ENCODE measurements around the gene SEC23IP.
"Not testable (repeated sequence)": the region's sequence is repeated elsewhere in the genome, so short reads cannot be mapped to it uniquely, and the experiment has no call there.

Gene SEC23IP

DNA sequence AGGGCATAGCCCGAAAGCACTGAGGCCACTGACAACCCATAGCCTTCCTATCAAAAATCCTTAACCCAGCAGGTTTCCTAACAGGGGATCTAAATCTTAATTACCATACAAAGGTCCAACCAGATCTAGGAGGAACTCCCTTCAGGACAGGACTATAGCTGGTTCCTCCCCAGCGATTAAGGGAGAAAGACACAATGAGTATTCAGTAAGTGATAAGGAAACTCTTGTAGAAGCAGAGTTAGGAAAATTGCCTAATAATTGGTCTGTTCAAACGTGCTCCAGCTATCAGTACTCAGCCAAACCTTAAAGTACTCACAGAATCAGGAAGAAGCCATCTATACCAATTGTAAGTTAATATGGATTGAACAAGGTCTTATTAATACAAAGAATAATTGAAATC, 3.3 kb upstream of the SEC23IP start:
- H3K27ac ChIP-seq (ENCODE audit: low read length); H3K27me3 ChIP-seq (ENCODE audit: control insufficient read depth, insufficient read depth, low read length); H3K9me3 ChIP-seq (ENCODE audit: control insufficient read depth, low read depth, low read length); H3K36me3 ChIP-seq (ENCODE audit: control insufficient read depth, low read depth, low read length); H3K4me3 ChIP-seq (ENCODE audit: low read length); H3K9ac ChIP-seq (ENCODE audit: low read length); H3K4me1 ChIP-seq (ENCODE audit: control insufficient read depth, low read depth, low read length): not testable (repeated sequence)

DNA sequence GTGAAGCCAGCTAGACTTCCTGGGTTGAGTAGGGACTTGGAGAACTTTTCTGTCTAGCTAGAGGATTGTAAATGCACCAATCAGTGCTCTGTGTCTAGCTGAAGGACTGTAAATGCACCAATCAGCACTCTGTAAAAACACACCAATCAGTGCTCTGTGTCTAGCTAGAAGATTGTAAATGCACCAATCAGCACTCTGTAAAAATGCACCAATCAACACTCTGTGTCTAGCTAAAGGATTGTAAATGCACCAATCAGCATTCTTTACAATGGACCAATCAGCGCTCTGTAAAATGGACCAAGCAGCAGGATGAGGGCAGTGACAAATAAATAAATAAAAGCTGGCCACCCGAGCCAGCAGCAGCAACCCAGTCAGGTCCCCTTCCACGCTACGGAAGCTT, 2.2 kb upstream of the SEC23IP start:
- not testable (repeated sequence) for H3K9me3 ChIP-seq (ENCODE audit: control insufficient read depth, low read depth, low read length); H3K9ac ChIP-seq (ENCODE audit: low read length); H3K4me3 ChIP-seq (ENCODE audit: low read length); H3K36me3 ChIP-seq (ENCODE audit: control insufficient read depth, low read depth, low read length); H3K4me1 ChIP-seq (ENCODE audit: control insufficient read depth, low read depth, low read length); H3K27ac ChIP-seq (ENCODE audit: low read length); H3K27me3 ChIP-seq (ENCODE audit: control insufficient read depth, insufficient read depth, low read length)

DNA sequence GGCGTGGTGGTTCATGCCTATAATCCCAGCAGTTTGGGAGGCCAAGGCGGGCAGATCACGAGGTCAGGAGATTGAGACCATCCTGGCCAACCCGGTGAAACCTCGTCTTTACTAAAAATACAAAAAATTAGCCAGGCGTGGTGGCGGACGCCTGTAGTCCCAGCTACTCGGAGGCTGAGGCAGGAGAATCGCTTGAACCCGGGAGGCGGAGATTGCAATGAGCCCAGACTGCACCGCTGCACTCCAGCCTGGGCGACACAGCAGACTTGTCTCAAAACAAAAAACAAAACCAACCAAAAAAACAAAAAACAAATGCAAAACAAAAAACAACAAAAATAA, 712 bp upstream of the SEC23IP start:
- H3K36me3 ChIP-seq (ENCODE audit: control insufficient read depth, low read depth, low read length), result peaks cover 11% of the 10 kb centered on the region
- not testable (repeated sequence) for H3K9me3 ChIP-seq (ENCODE audit: control insufficient read depth, low read depth, low read length); H3K4me1 ChIP-seq (ENCODE audit: control insufficient read depth, low read depth, low read length); H3K27me3 ChIP-seq (ENCODE audit: control insufficient read depth, insufficient read depth, low read length)
- H3K27ac ChIP-seq (ENCODE audit: low read length), result peak overlapping the region; percentile 92
- H3K9ac ChIP-seq (ENCODE audit: low read length), result peak overlapping the region; percentile 86
- H3K4me3 ChIP-seq (ENCODE audit: low read length), result peak overlapping the region; percentile 99

DNA sequence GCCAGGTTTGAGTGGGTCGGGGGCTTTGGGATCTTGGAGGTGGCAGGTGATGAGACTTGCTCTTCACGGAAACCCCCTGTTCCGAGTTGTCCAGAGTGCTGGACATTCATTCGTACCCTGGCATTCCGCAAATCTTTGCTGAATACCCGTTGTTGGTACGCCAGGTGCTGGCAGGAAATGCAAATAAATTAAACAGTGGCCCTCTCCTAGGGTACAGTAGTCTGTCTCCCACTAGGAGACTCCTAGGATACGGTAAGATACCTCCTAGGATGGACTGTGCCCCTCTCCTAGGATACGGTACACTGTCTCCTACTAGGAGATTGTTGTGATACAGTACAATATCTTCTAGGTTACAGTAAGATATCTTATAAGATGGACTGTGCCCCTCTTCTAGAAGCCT, 544 bp downstream of the SEC23IP start:
- no peaks in the 10 kb centered on the region for H3K27me3 ChIP-seq (ENCODE audit: control insufficient read depth, insufficient read depth, low read length)
- peaks cover 11% of the 10 kb centered on the region for H3K36me3 ChIP-seq (ENCODE audit: control insufficient read depth, low read depth, low read length)
- no peaks in the 10 kb centered on the region for H3K9me3 ChIP-seq (ENCODE audit: control insufficient read depth, low read depth, low read length)
- peak overlapping the region; percentile 86 for H3K9ac ChIP-seq (ENCODE audit: low read length)
- H3K4me1 ChIP-seq (ENCODE audit: control insufficient read depth, low read depth, low read length), result no peaks in the 10 kb centered on the region
- peak overlapping the region; percentile 99 for H3K4me3 ChIP-seq (ENCODE audit: low read length)
- H3K27ac ChIP-seq (ENCODE audit: low read length), result peak overlapping the region; percentile 45

DNA sequence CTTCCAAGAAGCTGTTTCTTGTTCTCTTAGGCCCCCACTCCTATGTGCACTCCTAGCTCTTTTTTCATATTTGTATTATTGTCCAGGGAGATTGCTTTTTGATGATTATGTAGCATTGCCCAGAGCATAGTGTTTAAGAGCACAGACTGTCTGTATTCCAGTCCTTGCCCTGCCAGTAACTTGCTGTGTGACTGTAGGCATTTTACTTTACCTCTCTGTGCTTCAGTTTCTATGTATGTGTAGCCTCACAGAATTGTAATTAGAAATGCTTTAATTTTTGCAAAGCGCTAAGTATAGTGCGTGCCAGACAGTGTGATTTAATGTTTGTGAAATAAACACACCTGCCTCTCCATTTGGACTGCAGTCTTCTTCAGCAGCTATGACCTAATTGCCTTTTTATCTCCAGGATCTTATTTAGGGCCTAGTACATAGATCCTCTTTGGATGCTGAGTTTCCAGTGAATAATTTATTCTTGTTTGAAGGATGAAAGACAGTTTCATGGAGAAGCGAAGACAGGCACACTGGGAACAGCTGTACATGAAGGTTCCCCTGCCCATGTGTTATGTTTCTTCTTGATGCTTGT, 1.4 kb downstream of the SEC23IP start:
- H3K9me3 ChIP-seq (ENCODE audit: control insufficient read depth, low read depth, low read length), result no peaks in the 10 kb centered on the region
- peaks cover 20% of the 10 kb centered on the region for H3K36me3 ChIP-seq (ENCODE audit: control insufficient read depth, low read depth, low read length)
- H3K9ac ChIP-seq (ENCODE audit: low read length), result no peak overlapping the region
- H3K27ac ChIP-seq (ENCODE audit: low read length), result no peak overlapping the region
- H3K27me3 ChIP-seq (ENCODE audit: control insufficient read depth, insufficient read depth, low read length), result no peaks in the 10 kb centered on the region
- no peaks in the 10 kb centered on the region for H3K4me1 ChIP-seq (ENCODE audit: control insufficient read depth, low read depth, low read length)
- peak overlapping the region; percentile 99 for H3K4me3 ChIP-seq (ENCODE audit: low read length)

DNA sequence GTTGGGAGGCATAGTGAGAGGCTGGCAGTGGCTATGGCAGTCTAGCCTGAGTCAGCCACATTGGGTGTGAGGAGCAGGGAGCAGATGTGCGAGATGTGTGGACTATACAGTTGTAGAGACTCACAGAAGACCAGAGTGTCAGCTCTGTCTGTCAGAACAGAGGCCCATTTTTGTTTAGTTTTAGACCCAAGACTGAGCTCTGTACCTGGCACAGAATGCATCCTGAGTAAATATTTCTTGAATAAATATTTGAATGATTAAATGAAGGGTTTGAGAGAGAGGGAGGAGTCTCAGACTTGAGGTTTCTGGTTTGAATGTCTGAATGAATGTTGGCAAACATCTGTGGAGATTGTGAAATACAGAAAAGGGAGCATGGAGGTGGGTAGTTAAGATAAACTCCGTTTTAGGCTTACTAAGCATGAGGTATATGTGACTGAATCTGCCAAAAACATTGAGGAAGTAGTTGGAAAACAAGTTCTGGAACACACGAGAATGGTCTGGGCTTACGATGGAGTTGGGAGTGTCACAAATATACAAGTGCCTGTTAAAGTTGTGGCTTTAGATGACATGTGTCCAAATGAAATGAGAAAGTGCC, 3.6 kb downstream of the SEC23IP start:
- no peak overlapping the region for H3K4me3 ChIP-seq (ENCODE audit: low read length)
- no peak overlapping the region for H3K9ac ChIP-seq (ENCODE audit: low read length)
- H3K4me1 ChIP-seq (ENCODE audit: control insufficient read depth, low read depth, low read length), result no peaks in the 10 kb centered on the region
- no peaks in the 10 kb centered on the region for H3K27me3 ChIP-seq (ENCODE audit: control insufficient read depth, insufficient read depth, low read length)
- no peaks in the 10 kb centered on the region for H3K9me3 ChIP-seq (ENCODE audit: control insufficient read depth, low read depth, low read length)
- no peak overlapping the region for H3K27ac ChIP-seq (ENCODE audit: low read length)
- H3K36me3 ChIP-seq (ENCODE audit: control insufficient read depth, low read depth, low read length), result peaks cover 26% of the 10 kb centered on the region

DNA sequence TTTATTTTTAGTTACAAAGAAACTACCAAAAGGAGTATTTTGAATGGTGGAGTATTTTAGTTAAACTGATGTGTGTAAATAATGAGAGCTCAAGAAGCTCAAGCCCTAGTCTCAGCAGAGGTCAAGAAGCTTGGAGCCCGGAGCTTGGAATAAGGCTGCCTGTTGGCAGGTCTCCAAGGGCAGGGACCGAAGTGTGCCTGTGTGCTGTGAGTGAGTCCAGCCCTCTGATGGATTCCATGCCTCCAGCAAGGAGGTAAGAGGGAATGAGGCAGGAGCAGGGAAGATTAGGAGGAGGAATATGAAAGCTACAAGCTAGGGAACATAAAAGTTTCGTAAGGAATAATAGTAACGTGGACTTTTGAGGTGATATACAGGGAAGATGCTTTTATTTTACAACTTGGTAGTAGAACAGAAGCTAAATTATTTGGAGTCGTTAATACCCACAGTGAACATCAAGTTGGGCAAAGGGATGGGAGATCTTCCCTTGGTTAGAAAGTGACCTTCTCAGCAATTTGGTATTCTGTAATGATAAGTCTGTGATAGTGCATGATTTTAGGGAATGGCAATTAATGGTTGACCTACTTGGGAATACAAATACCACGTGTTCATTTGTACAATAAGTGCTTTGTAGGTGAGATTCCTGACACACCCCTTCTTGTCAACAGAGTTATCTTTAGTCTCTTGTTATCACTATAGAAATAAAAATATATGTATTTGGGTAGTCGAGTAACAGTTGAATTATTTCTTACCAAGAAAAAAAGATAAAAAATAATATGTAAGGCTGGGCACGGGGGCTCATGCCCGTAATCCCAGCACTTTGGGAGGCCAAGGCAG, 4.6 kb downstream of the SEC23IP start:
- no peaks in the 10 kb centered on the region for H3K27me3 ChIP-seq (ENCODE audit: control insufficient read depth, insufficient read depth, low read length)
- H3K36me3 ChIP-seq (ENCODE audit: control insufficient read depth, low read depth, low read length), result peaks cover 26% of the 10 kb centered on the region
- H3K4me3 ChIP-seq (ENCODE audit: low read length), result no peak overlapping the region
- no peak overlapping the region for H3K9ac ChIP-seq (ENCODE audit: low read length)
- H3K27ac ChIP-seq (ENCODE audit: low read length), result no peak overlapping the region
- H3K9me3 ChIP-seq (ENCODE audit: control insufficient read depth, low read depth, low read length), result no peaks in the 10 kb centered on the region
- no peaks in the 10 kb centered on the region for H3K4me1 ChIP-seq (ENCODE audit: control insufficient read depth, low read depth, low read length)

DNA sequence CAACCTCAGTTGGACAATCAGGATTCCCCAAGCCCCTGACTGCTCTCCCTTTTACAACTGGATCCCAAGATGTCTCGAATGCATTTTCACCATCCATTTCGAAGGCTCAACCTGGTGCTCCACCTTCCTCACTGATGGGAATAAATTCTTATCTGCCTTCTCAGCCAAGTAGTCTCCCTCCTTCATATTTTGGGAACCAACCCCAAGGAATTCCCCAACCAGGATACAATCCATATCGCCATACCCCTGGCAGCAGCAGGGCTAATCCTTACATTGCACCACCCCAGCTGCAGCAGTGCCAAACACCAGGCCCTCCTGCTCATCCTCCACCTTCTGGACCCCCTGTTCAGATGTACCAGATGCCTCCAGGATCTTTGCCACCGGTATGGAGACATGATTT, 6.0 kb downstream of the SEC23IP start:
- H3K36me3 ChIP-seq (ENCODE audit: control insufficient read depth, low read depth, low read length), result peaks cover 38% of the 10 kb centered on the region
- H3K27ac ChIP-seq (ENCODE audit: low read length), result no peak overlapping the region
- no peak overlapping the region for H3K4me3 ChIP-seq (ENCODE audit: low read length)
- H3K27me3 ChIP-seq (ENCODE audit: control insufficient read depth, insufficient read depth, low read length), result no peaks in the 10 kb centered on the region
- no peak overlapping the region for H3K9ac ChIP-seq (ENCODE audit: low read length)
- no peaks in the 10 kb centered on the region for H3K9me3 ChIP-seq (ENCODE audit: control insufficient read depth, low read depth, low read length)
- no peaks in the 10 kb centered on the region for H3K4me1 ChIP-seq (ENCODE audit: control insufficient read depth, low read depth, low read length)

DNA sequence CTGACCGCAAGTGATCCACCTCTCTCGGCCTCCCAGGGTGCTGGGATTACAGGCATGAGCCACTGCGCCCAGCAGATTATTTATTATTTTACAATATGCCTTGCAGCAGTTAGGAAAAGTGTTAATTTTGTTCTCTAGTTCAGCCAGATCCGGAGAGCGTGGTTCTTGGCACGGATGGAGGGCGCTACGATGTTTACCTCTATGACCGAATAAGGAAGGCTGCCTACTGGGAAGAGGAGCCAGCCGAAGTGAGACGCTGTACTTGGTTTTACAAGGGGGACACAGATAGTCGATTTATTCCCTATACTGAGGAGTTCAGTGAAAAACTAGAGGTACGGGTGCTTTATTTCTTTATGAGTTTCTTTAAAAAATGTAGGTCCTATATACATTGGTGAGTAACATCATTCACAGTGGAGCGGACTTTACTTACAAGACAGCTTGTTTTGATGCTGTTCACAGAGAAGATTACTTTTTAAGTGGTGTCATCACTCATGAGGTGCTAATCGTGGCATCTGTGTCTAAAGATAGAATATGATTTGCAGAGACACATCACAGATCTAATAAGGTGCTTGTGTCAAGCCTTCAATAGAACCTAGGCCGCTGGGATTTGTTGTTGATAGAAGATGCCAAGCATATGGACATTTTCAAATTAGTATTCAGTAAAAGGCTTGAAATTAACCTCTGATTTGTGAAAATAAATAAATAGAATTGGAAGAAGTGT, 11.6 kb downstream of the SEC23IP start:
- Histone ChIP-seq H3K27ac (ENCODE audit: low read length) (no peak overlapping the region), H3K4me1 (ENCODE audit: control insufficient read depth, low read depth, low read length) (no peaks in the 10 kb centered on the region), H3K9me3 (ENCODE audit: control insufficient read depth, low read depth, low read length) (no peaks in the 10 kb centered on the region), H3K27me3 (ENCODE audit: control insufficient read depth, insufficient read depth, low read length) (no peaks in the 10 kb centered on the region), H3K9ac (ENCODE audit: low read length) (no peak overlapping the region), H3K36me3 (ENCODE audit: control insufficient read depth, low read depth, low read length) (peaks cover 50% of the 10 kb centered on the region), H3K4me3 (ENCODE audit: low read length) (no peak overlapping the region)

DNA sequence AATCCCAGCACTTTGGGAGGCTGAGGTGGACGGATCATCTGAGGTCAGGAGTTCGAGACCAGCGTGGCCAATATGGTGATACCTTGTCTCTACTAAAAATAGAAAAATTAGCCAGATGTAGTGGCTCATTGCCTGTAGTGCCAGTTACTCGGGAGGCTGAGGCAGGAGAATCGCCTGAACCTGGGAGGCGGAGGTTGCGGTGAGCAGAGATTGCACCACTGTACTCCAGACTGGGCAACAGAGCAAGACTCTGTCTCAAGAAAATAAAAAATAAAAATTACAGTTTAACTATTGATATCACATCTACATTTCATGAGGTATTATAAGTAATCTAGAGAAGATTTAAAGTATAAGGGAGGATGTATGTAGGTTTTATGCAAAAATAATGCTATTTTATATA, 15.2 kb downstream of the SEC23IP start:
- not testable (repeated sequence) for H3K27me3 ChIP-seq (ENCODE audit: control insufficient read depth, insufficient read depth, low read length); H3K27ac ChIP-seq (ENCODE audit: low read length); H3K4me3 ChIP-seq (ENCODE audit: low read length); H3K4me1 ChIP-seq (ENCODE audit: control insufficient read depth, low read depth, low read length); H3K9ac ChIP-seq (ENCODE audit: low read length); H3K9me3 ChIP-seq (ENCODE audit: control insufficient read depth, low read depth, low read length)
- H3K36me3 ChIP-seq (ENCODE audit: control insufficient read depth, low read depth, low read length), result peaks cover 52% of the 10 kb centered on the region

DNA sequence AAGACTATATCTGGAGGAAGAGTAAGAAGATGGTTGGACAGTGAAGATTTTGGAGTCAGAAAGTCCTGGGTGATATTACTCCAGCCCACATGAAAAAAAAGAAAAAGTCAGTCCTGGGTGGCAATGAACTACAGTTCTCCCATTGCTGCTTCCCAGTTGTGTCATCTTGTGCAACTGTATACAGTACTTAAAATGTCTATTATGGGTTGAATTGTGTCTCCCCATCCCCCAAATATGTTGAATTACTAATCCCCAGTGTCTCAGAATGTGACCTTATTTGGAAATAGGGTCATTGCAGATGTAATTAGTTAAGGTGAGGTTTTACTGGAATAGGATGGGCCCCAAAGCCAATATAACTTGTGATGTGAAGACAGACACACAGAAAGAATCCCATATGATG, 15.6 kb downstream of the SEC23IP start:
- Histone ChIP-seq H3K27ac (ENCODE audit: low read length) (no peak overlapping the region), H3K36me3 (ENCODE audit: control insufficient read depth, low read depth, low read length) (peaks cover 51% of the 10 kb centered on the region), H3K27me3 (ENCODE audit: control insufficient read depth, insufficient read depth, low read length) (no peaks in the 10 kb centered on the region), H3K9ac (ENCODE audit: low read length) (no peak overlapping the region), H3K9me3 (ENCODE audit: control insufficient read depth, low read depth, low read length) (no peaks in the 10 kb centered on the region), H3K4me1 (ENCODE audit: control insufficient read depth, low read depth, low read length) (no peaks in the 10 kb centered on the region), H3K4me3 (ENCODE audit: low read length) (no peak overlapping the region)

All from iPS-18a (cell line).